Right lobe of liver (tissue), 6 donors: ENCODE measurements around the gene ARHGEF11. TPM values are rescaled to one million over a fixed set of nuclear protein-coding genes. Genes with fewer than 3 reads are reported as not detected.

Experiments used
- ATAC-seq, 4 donors: fragments of 200-7000 bp; cut with Tn5 transposase; one replicate each; pipeline ENCODE4 v1.9.1; 2020; ENCODE audit warnings: mild to moderate bottlenecking in 4 of 4, moderate library complexity in 4 of 4
- DNase-seq, 3 donors: peaks; one replicate each; pipeline ENCODE4 v3.0.0-alpha.2; 2020
- H3K27ac ChIP-seq, 3 donors: fragments of 200-600 bp; one replicate each; pipeline ENCODE4 v1.8.0; 2022
- H3K27me3 ChIP-seq, 2 donors: fragments of 200-600 bp; one replicate each; pipeline ENCODE4 v1.8.0; 2022
- H3K36me3 ChIP-seq, 4 donors: fragments of 200-600 bp; sonication (generic) in 1 of 4; one replicate each; pipeline versions ENCODE4 v1.5.1 to v1.8.0; 2017 to 2022; ENCODE audit warnings: control low read depth in 1 of 4
- H3K4me1 ChIP-seq, 4 donors: fragments of 200-600 bp; sonication (generic) in 1 of 4; one replicate each; pipeline versions ENCODE4 v1.5.1 to v1.8.0; 2017 to 2022; ENCODE audit warnings: control low read depth in 1 of 4
- H3K4me3 ChIP-seq, 3 donors: fragments of 200-600 bp; one replicate each; pipeline ENCODE4 v1.8.0; 2022
- H3K9me3 ChIP-seq, 4 donors: fragments of 200-600 bp; sonication (generic) in 1 of 4; one replicate each; pipeline versions ENCODE4 v1.5.1 to v1.8.0; 2017 to 2022; ENCODE audit warnings: control low read depth in 1 of 4
- CTCF ChIP-seq, 4 donors: fragments of 200-600 bp in 3 of 4; fragments of 450-650 bp in 1 of 4; IDR thresholded peaks; one replicate each; pipeline versions ENCODE4 v1.5.1 to v1.8.0; 2016 to 2022; ENCODE audit warnings: antibody characterized with exemption in 4 of 4, mild to moderate bottlenecking in 2 of 4
- POLR2A ChIP-seq: fragments of 450-650 bp; IDR thresholded peaks from one replicate; pipeline ENCODE4 v1.6.1; 2017; ENCODE audit warnings: antibody characterized with exemption, mild to moderate bottlenecking
- WGBS: methylation state at CpG from one replicate; pipeline ENCODE4 v1.1.6; 2018; ENCODE audit warnings: low coverage, low lambda C conversion rate; ENCODE audit not compliant: insufficient coverage; ENCODE audit errors: missing lambda C conversion rate; 5-methylcytosine and 5-hydroxymethylcytosine counted together
- intact Hi-C, 2 donors: fragments of 100-400 bp; cut with DNase I; formaldehyde crosslinking; loops; one replicate each; pipeline versions ENCODE4 v1.11.2 to v1.14.1; 2022
- total RNA-seq, 6 experiments: library from RNA; depleted of rRNA in 2 of 6; stranded (reverse); fragments of >200 nt in 2 of 6; fragmentation: NEBNext Ultra II Directional in 3 of 6; extraction: Animal tissue kit (Norgen Biotek cat#: 25700) in 3 of 6; gene quantifications; one replicate each; pipeline versions ENCODE4 v1.1.0 to v1.2.4, GENCODE V29; 2016 to 2023
- donor health status: DM: no; HTN: yes; CAD: no.
- donor health status: DM: no; HTN: no; CAD: no.
- donor health status: DM: no; HTN: no; CAD: no.
- donor health status: DM: no; HTN: yes; CAD: no.
- donor health status: DM: no; HTN: yes; CAD: no.

The ARHGEF11 gene
- total RNA-seq, 6 experiments from 2014 or later: 10.5 to 18.7 (median 12.8) TPM

DNA sequence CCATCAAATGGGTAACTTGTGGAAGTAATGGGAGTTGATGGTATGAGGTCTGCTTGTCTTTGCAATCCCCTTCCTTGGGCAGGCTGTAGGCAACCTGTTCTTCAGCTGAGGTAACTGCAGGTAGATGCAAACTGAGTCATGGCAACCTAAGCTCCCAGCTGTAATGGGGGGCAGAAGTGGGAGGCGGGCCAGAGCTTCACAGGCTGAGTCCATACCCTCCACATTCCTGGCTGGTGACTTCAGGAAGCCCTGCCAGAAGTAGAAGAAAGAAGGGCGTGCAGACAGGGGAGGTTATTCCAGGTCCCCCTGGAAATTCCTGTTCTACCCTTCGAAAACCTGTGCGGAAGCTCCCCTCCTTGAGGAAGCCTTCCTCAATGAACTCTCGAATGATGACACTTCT, 44.9 kb downstream of the ARHGEF11 start:
- Histone ChIP-seq H3K27me3 (no peaks in the 10 kb centered on the region), H3K36me3 (no peaks in the 10 kb centered on the region), H3K27ac (no peak overlapping the region), H3K4me3 (no peak overlapping the region), H3K9me3 (no peaks in the 10 kb centered on the region), H3K4me1 (no peaks in the 10 kb centered on the region)
- ATAC-seq (no peak), DNase-seq (no peak)
- intact Hi-C loops: no loop called here
- 100% methylated on average over 2 of the region's 5 CpGs for WGBS
- TF ChIP-seq POLR2A: no peak
- no peak for TF ChIP-seq CTCF (IDR thresholded peaks at IDR 0.05)

- DNase-seq (no peak), ATAC-seq (no peak)
- Histone ChIP-seq H3K27me3 (no peaks in the 10 kb centered on the region), H3K9me3 (no peaks in the 10 kb centered on the region), H3K36me3 (no peaks in the 10 kb centered on the region), H3K27ac (no peak overlapping the region), H3K4me1 (no peaks in the 10 kb centered on the region), H3K4me3 (no peak overlapping the region)
- TF ChIP-seq POLR2A (no peak), CTCF (IDR thresholded peaks at IDR 0.05) (no peak)
- intact Hi-C loops: no loop called here
- 86% methylated on average over 7 of the region's 9 CpGs for WGBS
Observed at GRCh38 chr1:156999596-157000320, 45.8 kb downstream of the ARHGEF11 start.

DNA sequence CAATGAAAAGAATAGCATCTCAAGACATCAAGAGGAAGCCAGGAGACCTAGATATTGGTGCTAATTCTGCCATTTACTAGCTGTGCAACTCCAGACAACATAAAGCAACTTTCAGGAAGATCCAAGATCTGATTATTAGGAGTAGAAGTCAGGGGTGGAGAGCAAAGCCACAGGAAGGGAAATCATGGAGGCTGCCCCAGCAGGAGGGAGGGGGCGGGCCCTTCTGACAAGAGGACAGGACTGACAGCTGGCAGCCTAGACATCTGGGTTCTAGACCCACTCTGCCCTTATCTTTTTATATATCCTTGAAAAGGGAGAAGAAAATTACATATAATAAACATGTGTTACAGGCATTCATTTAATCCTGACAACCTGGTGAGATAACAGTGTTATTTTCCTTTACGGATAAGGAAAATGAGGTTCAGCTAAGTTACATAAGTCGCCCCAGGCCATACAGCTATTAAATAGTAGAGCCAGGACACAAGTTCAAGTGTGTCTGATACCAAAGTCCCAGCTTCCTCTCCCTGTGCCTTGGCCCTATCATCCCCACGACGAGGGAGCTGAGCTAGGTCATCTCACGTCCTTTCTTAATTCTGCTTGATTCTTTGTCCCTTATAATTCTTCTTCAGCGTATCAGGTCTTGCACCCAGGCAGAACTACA, 46.6 kb downstream of the ARHGEF11 start:
- no peak overlapping the region for H3K4me3 ChIP-seq
- 64% methylated on average over 7 of the region's 7 CpGs for WGBS
- H3K36me3 ChIP-seq: no peaks in the 10 kb centered on the region
- H3K4me1 ChIP-seq: no peaks in the 10 kb centered on the region
- ATAC-seq: no peak
- DNase-seq: no peak
- no peaks in the 10 kb centered on the region for H3K9me3 ChIP-seq
- no peaks in the 10 kb centered on the region for H3K27me3 ChIP-seq
- TF ChIP-seq POLR2A: no peak
- no peak for TF ChIP-seq CTCF (IDR thresholded peaks at IDR 0.05)
- H3K27ac ChIP-seq: no peak overlapping the region
- intact Hi-C loops: no loop called here

DNA sequence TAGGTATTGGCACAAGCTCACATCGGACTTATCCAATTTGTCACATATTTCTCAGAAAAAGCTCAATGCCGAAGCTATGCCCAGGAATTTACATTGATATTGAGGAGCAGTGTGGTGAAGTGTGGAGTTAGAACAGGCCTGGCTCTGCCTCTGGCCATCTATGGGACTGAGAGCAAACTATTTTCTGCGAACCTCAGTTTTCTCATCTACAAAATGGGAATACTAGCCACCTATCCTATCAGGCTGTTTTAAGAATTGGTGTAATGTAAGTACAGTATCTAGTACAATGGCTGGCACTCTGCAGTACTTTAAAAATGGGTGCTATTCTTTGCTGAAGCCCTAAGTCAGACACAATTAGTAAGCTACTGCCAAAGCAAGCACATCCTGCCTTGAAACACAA, 47.2 kb downstream of the ARHGEF11 start:
- WGBS: 100% methylated on average over 2 of the region's 3 CpGs
- no peaks in the 10 kb centered on the region for H3K4me1 ChIP-seq
- TF ChIP-seq POLR2A: no peak
- H3K9me3 ChIP-seq: no peaks in the 10 kb centered on the region
- H3K27ac ChIP-seq: no peak overlapping the region
- no peak overlapping the region for H3K4me3 ChIP-seq
- H3K27me3 ChIP-seq: no peaks in the 10 kb centered on the region
- intact Hi-C loops: no loop called here
- ATAC-seq (no peak), DNase-seq (no peak)
- no peaks in the 10 kb centered on the region for H3K36me3 ChIP-seq

DNA sequence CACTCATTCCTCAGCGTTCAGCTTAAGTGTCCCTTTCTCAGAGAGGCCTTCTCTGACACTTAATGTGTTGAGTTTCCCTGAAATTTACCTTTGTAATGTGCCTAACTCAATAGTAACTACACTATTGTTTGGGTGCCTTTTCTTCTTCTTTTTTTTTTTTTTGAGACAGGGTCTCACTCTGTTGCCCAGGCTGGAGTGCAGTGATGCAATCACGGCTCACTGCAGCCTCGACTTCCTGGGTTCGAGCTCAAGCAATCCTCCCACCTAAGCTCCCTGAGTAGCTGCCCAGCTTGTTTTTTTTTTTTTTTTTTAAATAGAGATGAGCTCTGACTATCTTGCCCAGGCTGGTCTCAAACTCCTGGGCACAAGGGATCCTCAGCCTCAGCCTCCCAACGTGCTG, 50.1 kb downstream of the ARHGEF11 start:
- DNase-seq (no peak), ATAC-seq (no peak)
- Histone ChIP-seq H3K27ac (no peak overlapping the region), H3K9me3 (no peaks in the 10 kb centered on the region), H3K4me3 (no peak overlapping the region), H3K4me1 (no peaks in the 10 kb centered on the region), H3K36me3 (no peaks in the 10 kb centered on the region), H3K27me3 (no peaks in the 10 kb centered on the region)
- intact Hi-C loops: no loop called here
- 77% methylated on average over 3 of the region's 5 CpGs for WGBS
- TF ChIP-seq POLR2A: no peak
- TF ChIP-seq CTCF (IDR thresholded peaks at IDR 0.05): no peak
